Thyroid gland (tissue), 4 donors: Measurements from ENCODE around the gene PYHIN1. TPM values are rescaled to one million over a fixed set of nuclear protein-coding genes. Genes with fewer than 3 reads are reported as not detected.

Experiments
- DNase-seq, 2 donors: peaks; one replicate each; pipeline ENCODE4 v3.0.0-alpha.2; 2019
- H3K27ac ChIP-seq, 3 donors: fragments of 200-600 bp; sonication (generic); 1 replicate in 2 of 3; 2 replicates in 1 of 3; pipeline ENCODE4 v1.5.1; 2016 to 2019; ENCODE audit warnings: mild to moderate bottlenecking in 1 of 3, moderate library complexity in 1 of 3
- H3K27me3 ChIP-seq: fragments of 200-600 bp; sonication (generic); one replicate; pipeline ENCODE4 v1.5.1; 2019
- H3K36me3 ChIP-seq, 2 donors: fragments of 200-600 bp; sonication (generic); one replicate each; pipeline ENCODE4 v1.5.1; 2016 to 2019
- H3K4me1 ChIP-seq, 2 donors: fragments of 200-600 bp; sonication (generic); one replicate each; pipeline ENCODE4 v1.5.1; 2017 to 2019
- H3K4me3 ChIP-seq, 3 donors: fragments of 200-600 bp; sonication (generic); replicated peaks in 1 of 3; 1 replicate in 2 of 3; 2 replicates in 1 of 3; pipeline ENCODE4 v1.5.1; 2016; ENCODE audit warnings: mild to moderate bottlenecking in 1 of 3
- H3K9me3 ChIP-seq: fragments of 200-600 bp; sonication (generic); one replicate; pipeline ENCODE4 v1.5.1; 2017
- CTCF ChIP-seq, 6 experiments: fragments of 200-600 bp in 3 of 6; fragments of 450-650 bp in 3 of 6; sonication (generic) in 3 of 6; IDR thresholded peaks; one replicate each; pipeline ENCODE4 v1.5.1; 2016 to 2019; ENCODE audit warnings: antibody characterized with exemption in 6 of 6, mild to moderate bottlenecking in 2 of 6, inconsistent platforms in 1 of 6, moderate library complexity in 1 of 6
- POLR2A ChIP-seq, 2 donors: fragments of 450-650 bp; IDR thresholded peaks; one replicate each; pipeline ENCODE4 v1.6.1; 2017; ENCODE audit warnings: antibody characterized with exemption in 2 of 2, mild to moderate bottlenecking in 2 of 2, moderate library complexity in 1 of 2
- WGBS, 2 donors: methylation state at CpG; one replicate each; pipeline ENCODE4 v1.1.5; 2017; 5-methylcytosine and 5-hydroxymethylcytosine counted together
- intact Hi-C: fragments of 100-400 bp; cut with DNase I; formaldehyde crosslinking; loops from one replicate; pipeline ENCODE4 v1.15.1; 2023
- total RNA-seq, 4 donors: library from RNA; depleted of rRNA; stranded (reverse); fragments of >200 nt; gene quantifications; one replicate each; pipeline ENCODE4 v1.2.3, GENCODE V29; 2016

PYHIN1 gene
- 1 to 10 TPM in 3 of 4 donors, under 1 TPM in 1; 0.78 to 2.6 (median 1.8) TPM for total RNA-seq

DNA sequence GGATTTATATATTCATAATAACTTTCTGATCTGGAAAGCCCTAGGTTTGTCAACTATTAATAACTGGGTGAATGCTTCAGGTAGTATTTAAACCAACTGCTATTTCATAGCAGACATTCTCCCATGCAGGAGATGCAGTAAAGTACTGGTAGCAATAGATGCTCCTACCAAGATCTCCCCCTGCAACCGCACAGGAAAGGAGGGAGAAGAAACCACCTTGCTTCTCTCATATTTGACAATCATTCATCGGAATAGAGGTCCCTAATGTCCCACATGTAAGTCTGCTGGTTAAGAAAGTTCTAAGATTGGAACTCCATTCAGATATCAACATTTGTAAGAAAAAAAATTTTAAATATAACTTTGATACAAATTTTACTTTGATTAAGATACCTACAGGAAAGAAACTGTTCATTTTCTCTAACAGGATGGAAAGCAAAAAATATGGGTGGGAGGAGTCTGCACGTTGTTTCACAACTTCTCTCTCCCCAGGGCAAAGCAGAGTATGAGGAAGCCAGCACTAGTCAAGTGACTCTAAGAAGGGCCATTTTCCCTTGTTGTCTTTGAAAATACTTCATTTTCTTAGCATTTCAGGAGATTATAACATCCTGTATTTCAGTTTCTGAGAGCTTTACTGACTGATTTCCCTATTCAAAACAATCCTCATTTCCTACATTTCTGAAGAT is at the start of gene PYHIN1:
Gene PYHIN1, plus strand, starts transcription at position 498 of the 683 bp plus-strand sequence. CDS start 5,359 bp downstream, outside the sequence.
- Histone ChIP-seq H3K27me3 (no peaks in the 10 kb centered on the region), H3K4me3 (no peak within 1 kb of the TSS), H3K4me1 (no peaks in the 10 kb centered on the region), H3K9me3 (no peaks in the 10 kb centered on the region), H3K36me3 (no peaks in the 10 kb centered on the region), H3K27ac (no peak within 1 kb of the TSS)
- no peak for DNase-seq
- TF ChIP-seq CTCF (IDR thresholded peaks at IDR 0.05): no peak
- no peak for TF ChIP-seq POLR2A (IDR thresholded peaks at IDR 0.05)
- 68% methylated on average over 3 of the region's 3 CpGs for WGBS, 2 donors
- intact Hi-C loops: no loop called here

DNA sequence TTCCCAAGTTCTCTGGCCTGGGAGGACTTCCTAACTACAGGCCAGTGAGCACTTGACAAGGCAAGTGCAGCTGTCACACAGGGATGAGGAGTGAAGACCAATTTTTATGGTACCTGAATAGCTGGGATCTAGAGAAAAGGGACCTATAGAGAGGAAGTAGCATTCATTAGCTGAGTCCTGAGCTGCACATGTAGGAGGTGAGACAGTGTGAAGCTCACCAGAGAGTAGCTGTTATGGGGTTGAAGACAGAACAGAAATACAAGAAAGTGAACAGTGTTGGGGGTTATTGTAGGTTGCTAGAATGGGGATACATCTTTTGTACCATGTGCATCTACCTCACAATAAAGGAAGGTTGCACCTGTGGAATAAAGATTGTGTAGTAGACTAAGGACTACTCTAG is 37.7 kb upstream of the PYHIN1 start:
- no peak for TF ChIP-seq POLR2A (IDR thresholded peaks at IDR 0.05)
- TF ChIP-seq CTCF (IDR thresholded peaks at IDR 0.05): no peak
- no peak for DNase-seq
- intact Hi-C loops: no loop called here

DNA sequence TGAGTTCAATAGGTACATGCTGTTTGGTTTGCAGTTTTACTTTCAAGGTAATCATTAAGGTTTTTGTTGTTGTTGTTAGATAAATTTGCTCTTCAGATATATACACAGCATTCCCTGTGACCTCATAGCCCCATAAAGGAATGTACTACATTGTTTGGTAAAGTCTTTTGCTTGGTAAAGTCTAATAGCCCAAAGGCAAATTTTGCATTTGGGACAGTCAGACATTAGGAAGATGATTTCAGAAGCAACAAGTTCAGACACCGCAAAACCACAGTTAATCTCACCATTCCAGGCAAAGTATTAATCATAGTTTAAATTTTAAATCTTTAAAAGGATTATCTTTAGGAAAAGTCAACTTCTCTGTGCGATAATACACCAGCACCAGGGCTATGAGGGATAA is 32.6 kb upstream of the PYHIN1 start:
- H3K27me3 ChIP-seq: no peaks in the 10 kb centered on the region
- no peak overlapping the region for H3K4me3 ChIP-seq
- TF ChIP-seq CTCF (IDR thresholded peaks at IDR 0.05) (no peak), POLR2A (IDR thresholded peaks at IDR 0.05) (no peak)
- H3K4me1 ChIP-seq: no peaks in the 10 kb centered on the region
- no peaks in the 10 kb centered on the region for H3K36me3 ChIP-seq
- no peaks in the 10 kb centered on the region for H3K9me3 ChIP-seq
- no peak overlapping the region for H3K27ac ChIP-seq
- intact Hi-C loops: no loop called here
- no peak for DNase-seq
- WGBS, 2 donors: 89 to 98% methylated on average over 2 of the region's 2 CpGs

More for the DNA sequence above, 37.7 kb upstream of the PYHIN1 start:
- Histone ChIP-seq H3K27me3 (no peaks in the 10 kb centered on the region), H3K4me3 (no peak overlapping the region), H3K4me1 (no peaks in the 10 kb centered on the region), H3K9me3 (no peaks in the 10 kb centered on the region), H3K36me3 (no peaks in the 10 kb centered on the region), H3K27ac (no peak overlapping the region)

DNA sequence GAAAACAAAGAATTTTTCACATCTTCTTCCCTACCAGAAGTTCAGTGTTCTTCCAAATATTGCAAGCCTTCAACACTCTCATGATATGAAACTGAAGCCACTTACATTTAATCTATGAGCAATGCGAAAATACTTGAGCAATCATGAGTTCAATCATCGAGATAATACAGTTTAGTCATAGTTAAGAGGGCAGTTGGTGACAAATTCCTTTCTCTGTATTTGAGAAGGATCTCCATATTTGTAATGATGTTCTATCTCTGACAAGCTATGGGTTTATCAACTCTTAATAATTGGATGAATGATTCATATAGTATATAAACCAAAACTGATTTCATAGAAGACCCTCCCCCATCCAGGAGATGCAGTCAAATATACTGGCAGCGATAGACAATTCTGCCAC is 29.7 kb upstream of the PYHIN1 start:
- H3K4me1 ChIP-seq: no peaks in the 10 kb centered on the region
- no peaks in the 10 kb centered on the region for H3K27me3 ChIP-seq
- TF ChIP-seq POLR2A (IDR thresholded peaks at IDR 0.05) (no peak), CTCF (IDR thresholded peaks at IDR 0.05) (no peak)
- H3K9me3 ChIP-seq: no peaks in the 10 kb centered on the region
- 86 to 90% methylated on average over 3 of the region's 3 CpGs for WGBS, 2 donors
- DNase-seq: no peak
- no peak overlapping the region for H3K27ac ChIP-seq
- H3K4me3 ChIP-seq: no peak overlapping the region
- intact Hi-C loops: no loop called here
- H3K36me3 ChIP-seq: no peaks in the 10 kb centered on the region

DNA sequence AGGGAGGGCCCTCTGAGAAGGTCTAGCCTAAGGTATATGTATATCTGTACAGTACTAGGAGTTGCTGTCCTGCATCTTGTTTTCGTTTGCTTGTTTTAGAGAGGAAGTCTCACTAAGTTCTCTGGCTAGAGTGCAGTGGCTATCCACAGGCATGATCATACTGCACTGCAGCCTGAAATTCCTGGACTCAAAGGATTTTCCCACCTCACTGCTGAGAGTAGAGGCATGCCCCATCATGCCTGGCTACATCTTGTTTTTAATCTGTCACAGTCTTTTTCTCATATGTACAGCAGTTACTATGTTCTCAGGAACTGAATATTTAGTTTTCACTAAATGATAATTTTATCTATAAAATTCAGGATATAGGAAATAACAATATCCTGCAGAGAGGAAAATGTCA is 15.3 kb upstream of the PYHIN1 start:
- intact Hi-C loops: no loop called here
- no peak for TF ChIP-seq POLR2A (IDR thresholded peaks at IDR 0.05)
- no peak for TF ChIP-seq CTCF (IDR thresholded peaks at IDR 0.05)
- H3K9me3 ChIP-seq: no peaks in the 10 kb centered on the region
- no peaks in the 10 kb centered on the region for H3K4me1 ChIP-seq
- no peak overlapping the region for H3K27ac ChIP-seq
- no peaks in the 10 kb centered on the region for H3K27me3 ChIP-seq
- whole genome bisulfite sequencing, 2 donors: 54 to 69% methylated on average over 1 of the region's 1 CpG
- no peak for DNase-seq
- no peak overlapping the region for H3K4me3 ChIP-seq
- H3K36me3 ChIP-seq: no peaks in the 10 kb centered on the region
